ENCODE data around the gene SP6.

SP6 gene

DNA sequence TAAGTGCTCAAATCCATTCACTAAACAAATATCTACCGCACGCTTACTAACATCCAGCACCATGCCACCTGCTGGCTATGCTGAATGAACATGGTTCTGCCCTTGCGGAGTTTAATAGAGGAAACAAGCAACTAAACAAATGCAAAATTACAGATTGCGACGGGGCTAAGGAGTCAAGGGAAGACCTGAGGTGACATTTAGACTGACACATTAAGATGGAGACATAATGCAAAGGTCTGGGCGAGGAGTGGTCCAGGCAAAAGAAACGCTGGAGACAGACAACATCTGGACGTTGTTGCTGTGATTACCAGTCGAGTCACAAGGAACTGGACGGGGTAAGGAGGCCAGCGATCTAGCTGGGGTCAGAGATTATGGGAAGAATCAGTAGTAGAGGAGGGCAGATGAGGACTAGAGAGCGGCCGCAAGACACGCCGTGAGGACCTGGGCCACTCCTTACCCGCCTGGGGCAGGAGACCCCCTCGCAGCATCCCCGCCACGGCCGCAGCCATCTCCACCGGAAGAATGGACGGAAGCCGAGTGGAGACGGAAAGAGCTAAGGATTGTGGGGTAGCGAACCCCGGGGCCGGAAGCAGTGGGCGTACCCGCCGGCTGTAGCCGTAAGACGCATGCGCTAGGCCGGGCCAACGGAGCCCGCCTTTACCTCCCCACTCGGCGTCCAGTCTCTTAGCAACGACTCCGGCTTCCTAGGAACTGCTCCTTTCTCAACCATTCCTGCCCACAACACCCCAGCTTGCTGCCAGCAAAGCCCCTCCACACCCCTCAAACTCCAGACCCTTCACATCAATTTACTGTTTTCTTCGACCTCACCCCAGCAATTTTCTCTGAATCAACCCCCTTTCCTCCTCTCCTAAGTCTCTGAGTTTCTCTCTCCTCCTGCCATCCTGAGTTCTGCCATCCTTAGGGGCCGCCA, 19.7 kb downstream of the SP6 start, which contains the start of the genes LRRC46 and MRPL10:
Gene LRRC46, plus strand, starts transcription at position 668 of the 931 bp plus-strand sequence. CDS start 320 bp downstream, outside the sequence.
Gene MRPL10, minus strand, starts transcription at position 539 of the 931 bp plus-strand sequence. Its CDS starts 30 bp downstream, at position 509.
- DNase-seq = peak; percentile 98

DNA sequence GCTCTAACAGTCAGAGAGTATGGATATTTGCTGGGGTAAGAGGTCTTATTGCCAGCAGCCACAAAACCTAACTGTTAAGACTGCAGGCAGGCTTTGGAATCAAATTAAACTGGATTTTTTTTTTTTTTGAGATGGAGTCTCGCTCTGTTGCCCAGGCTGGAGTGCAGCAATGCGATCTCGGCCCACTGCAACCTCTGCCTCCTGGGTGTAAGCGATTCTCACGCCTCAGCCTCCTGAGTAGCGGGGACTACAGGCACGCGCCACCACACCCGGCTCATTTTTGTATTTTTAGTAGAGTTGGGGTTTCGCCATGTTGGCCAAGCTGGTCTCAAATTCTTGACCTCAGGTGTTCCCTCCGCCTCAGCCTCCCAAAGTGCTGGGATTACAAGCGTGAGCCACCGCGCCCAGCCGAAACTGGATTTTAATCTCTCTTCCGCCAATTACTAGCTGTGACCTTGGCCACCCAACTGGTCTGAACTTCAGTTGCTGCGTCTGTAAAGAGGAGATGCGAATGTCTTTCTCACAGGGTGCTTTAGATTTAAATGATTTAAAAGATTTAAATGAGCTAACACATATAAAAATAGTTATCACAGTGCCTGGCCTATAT, 20.5 kb downstream of the SP6 start:
- no peak for DNase-seq

DNA sequence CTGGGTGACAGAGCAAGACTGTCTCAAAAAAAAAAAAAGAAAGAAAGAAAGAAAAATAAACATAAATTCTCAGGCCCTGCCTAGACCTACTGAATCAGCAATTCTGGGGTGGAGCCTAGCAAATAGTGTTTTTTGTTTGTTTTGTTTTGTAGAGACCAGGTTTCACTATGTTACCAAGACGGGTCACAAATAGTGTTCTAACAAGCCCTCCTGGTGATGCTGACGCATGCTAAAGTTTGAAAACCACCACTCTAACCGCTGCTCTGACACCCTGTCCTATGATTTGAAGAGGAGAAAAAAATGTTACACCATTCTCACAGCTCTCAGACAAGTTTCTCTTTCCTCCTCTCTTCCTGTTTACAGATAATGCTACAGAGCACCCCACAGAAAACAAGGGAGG, 21.1 kb downstream of the SP6 start:
- no peak for DNase-seq

DNA sequence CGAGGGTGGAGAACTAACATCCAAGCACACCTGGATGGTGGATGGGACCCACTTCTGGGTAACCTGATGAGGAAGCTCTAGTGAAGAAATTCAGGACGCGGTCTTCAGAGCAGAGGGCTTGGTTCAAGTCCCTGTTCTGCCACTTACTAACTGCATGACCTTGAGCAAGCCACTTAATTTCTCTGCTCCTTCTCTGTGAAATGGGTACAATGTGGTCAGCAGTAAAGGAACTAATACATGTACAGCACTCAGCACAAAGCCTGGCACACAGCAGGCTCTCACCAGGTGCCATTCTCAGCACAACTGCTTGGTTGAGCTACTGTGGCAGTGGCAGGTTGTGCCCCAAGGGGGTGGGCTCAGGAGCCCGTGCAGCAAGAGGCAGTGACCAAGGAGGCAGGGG, 27.4 kb downstream of the SP6 start:
- no peak for DNase-seq

DNA sequence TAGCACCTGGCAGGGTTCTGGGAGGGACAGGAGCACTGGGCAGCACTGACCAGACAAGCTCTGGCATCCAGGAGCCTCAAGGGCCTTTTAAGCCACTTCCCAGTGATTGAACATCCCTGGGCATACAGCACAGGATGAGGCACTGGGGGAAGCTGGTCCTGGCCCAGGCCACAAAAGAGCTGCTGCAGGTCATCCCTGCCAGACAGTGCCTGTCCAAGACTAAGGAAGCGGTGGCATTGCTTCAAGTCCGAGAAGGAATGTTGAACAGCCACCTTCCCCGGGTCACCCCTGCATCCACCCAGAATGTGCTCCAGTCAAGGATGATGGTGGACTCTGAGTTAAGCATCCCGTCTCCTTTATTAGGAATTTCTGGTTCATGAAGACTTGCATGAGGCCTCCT, 28.2 kb downstream of the SP6 start:
- no peak for DNase-seq

DNA sequence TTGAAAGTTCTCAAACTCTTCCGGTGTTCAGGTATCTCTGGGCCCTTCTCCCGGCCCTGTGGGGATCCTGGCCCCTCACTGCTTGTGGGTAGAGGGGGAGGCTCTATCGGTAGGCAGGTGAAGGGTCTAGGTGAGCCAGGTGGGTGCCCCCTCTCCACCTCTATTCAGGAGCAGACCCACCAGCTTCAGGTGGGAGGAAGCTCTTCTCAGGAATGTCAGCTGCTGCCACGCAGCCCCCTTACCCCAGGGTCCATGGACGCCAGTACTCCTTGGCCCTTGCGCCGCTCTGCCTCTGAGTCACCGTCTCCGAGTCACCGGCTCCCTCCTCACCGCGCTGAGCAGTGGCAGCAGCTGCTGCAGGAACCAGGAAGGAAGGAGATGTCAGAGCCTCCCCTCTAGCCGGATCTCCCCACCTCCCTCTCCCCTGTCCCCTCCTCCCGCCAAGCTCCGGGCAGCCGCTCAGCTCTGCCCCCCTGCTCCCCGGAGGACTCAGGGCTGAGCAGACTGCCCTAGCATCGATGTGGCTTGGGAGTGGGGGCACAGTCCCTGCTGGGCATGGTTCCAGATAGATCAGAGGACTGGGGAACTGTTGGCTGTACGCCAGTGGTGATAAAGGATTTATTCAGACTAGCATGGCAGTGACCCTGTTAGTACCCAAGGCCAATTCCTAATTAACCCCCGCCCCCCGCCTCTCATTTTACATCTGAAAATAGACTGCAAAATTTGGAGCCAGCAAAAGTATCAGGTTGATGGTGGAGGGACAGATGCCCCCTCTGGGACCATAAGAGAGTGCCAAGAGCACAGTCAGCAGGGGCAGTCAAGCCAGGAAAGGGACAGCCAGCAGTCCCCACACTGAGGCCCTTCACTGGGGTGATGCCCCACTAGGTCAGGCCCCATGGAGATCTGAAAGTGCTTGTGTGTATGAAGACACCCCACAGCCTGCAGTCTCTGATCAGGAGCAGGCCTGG, 29.3 kb downstream of the SP6 start, which contains the start of gene OSBPL7:
Gene OSBPL7, minus strand, starts transcription at position 371 of the 968 bp plus-strand sequence. CDS start 1,516 bp downstream, outside the sequence.
- peak; percentile 94 for DNase-seq

DNA sequence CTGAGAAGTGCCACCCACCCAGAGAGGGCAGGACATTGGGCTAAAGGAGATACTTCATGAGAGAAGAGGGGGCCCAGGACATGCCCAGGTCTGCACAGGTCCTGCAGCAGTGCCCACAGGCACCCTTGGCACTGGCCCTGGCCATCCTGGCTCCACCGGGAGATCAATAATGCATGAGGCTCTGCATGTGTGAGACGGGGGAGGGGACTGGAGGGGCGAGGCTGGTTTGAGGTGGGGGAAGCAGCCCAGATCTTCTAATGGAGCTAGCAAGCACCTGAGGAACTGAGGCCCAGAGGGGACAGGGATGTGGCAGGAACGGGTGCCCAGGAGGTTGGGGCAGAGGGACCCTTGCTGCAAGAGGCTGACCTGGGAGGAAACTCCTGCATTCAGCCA, 29.9 kb downstream of the SP6 start:
- no peak for DNase-seq

DNA sequence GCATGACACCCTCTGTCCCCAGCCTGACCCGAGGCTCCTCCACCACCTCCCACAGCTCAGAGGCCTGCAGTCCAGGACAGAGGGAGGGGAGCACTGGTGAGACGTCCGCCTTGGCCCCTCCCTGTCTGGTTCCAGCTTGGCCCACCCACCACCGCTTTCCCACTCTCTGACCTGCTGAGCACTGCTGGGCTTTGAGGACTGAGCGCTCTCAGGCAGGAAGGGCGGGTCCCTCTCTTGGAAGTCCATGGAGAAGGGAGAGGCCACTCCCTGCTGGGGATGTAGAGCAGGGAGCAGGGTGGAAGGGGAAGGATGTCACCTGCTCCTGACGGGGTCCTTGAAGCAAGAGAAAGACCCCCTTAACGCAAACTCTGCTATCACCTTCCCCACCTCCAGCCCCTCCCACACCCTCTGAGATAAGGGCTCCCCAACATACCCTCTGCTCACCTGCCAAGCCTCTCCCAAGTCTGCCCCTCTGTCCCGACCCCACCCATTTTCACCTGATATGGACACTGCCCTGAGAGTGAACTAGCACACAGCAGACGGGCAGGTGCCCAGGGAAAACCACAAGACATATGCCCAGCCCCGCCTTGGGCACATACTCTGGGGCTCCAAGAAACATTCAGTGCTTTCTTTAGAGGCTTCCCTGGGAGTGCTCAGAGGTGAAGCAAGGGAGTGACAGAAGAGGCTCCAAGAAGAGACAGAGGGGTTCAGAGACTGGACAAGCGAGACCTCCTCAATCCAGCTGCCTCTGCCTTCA, 30.8 kb downstream of the SP6 start:
- DNase-seq = no peak

DNA sequence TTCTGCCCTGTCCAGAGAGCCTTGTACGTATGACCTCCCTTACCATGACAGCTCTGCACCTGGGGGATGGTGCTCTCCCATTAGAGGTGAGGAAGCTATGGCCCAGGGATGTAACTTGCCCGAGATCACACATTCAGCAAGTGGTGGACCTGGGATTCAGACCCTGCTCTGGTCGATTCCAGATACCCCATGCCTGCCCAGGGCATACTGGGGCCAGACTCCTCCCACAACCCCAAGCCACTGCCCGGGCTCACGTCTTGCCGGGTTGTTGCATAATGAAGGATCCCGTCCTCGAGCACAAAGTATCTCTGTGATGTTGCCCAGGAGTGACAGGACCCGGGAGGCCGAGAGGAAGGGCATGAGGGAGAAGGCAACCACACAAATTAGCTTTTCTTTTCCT, 31.5 kb downstream of the SP6 start:
- DNase-seq = no peak

DNA sequence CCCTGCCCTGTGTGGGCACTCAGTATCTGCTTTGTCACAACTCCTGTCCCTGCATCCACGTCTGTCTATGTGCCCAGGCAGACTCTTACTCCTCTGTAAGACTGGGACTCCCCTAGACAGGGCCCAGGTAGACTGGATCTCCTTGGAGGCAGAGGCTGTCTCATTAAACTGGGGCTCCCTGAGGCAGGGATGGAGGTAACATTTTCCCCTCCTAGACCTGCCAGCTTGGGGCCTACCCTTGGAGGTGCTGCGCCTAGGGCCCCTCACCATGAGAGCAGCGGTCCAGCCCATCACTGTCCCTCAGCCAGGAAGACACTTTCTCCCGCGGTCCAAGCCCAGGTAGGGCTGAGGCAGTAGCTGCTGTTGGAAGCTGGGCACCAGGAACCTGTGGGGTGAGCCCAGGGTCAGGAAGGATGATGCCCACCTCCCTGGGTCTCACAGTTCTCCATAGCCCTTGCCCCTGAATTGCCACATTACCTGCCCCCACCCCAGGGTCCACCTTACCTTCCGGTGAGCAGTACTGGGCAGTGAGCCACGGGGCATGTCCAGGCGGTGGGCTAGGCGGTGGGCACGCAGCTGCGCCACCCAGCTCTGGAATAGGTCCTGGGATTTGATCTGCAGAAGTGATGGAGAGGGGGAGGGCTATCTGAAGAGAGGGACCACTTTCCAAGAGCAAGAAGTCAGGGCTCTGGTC, 32.8 kb downstream of the SP6 start:
- no peak for DNase-seq

DNA sequence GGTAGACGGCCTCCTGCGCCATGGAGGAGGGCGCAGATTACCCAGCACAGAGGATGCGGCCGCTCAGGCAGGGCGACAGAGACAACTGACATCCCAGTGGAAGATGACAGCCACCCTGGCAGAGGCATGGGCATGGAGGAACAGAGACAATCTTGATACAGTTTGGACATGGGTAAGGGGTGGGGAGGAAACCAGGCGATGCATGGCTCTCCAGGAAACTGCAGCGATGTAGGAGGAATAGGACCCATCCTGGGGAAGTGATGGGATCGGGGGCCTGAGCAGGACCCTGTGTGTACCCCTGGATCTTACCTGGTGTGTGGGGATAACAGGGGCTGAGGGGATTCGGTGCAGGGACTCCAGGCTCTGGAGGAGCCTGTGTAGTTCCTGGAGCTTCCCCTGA, 34.0 kb downstream of the SP6 start:
- DNase-seq = no peak

DNA sequence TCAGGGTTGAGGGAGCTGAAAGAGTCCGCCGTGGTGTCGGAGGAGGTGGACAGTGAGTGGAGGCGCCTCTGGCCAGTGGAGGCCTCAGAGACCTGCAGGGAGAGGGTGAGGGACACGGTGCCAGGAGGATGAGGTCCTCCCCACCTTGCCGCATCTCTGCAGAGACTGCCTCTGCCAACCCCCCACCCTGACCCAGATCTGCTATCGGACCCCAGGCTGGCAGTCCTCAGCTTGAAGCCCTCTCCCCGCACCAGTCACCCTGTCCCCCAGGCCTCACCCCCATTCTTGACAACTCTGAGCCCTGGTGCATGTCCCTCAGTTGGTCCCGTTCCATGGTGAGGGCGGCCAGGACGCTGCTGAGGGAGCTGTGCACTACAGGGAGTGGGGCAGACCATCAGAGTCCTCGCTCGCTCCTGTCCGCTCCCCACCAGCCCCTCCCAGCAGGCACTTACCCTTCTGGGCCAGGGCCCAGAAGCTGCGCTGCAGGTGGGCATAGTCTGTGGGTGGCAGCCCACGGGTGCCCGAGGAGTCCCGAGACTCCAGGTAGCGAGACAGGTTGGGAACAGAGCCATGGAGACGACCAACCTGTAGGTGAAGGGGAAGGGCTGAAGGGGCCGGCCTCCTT, 34.7 kb downstream of the SP6 start:
- no peak for DNase-seq

DNA sequence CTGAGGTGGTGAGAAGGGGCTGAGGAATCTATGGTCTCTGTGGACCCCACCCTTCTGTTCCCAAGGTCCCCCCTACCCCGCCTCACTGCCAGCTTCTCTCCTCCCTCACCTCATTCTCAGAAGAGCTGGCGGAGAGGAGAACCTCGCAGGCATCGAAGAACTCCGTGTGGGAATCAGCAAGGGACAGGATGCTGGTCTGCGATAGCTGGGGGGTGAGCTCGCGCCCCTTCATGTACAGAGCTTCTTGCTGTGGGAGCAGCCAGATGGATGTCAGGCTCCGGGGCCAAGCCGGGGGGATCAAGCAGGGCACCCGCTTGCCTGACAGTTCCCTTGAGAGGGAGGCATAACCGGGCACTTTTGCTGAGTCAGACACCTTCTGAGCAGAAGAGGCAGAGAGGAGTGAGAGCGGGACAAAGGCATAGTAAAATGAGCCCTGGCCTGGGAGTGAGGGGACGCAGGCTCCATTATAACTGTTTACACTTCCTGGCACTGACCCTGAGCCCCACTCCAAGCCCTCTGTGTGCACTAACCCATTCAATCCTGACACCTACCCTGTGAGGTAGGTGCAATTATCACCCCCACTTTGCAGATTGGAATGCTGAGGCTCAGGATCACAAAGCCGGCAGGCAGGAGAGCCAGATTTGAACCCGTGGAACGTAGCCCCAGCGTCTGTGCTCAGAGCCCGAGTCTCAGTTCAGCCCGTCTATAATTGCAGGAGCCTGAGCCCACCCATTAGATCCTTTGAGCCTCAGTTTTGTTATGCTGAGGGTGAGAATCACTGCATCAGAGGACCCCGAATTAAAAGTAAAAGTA, 35.7 kb downstream of the SP6 start:
- no peak for DNase-seq

DNA sequence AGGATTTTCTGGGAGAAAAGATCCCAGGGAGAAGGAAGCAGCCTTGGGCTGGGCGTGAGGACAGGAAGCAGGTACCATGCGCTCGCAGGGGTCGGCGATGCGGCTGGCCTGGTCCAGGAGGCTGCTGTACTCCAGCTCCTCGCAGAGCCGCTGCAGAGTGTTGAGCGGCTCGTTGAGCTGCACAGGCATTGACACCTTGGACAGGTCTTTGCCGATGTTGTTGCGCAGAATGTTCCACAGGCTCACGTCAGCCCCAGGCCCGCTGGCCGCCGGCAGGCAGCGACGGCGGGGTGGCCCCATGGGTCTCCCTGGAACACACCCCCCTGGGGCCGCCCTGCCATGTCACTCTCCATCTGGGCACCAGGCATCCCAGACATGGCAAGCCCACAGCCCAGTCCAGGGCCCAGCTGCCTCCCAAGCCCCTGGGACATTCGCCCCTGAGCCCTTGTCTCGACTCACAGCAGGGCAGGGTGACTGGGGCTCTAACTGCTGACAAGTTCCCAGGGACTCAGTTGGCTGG, 37.4 kb downstream of the SP6 start:
- DNase-seq = no peak

DNA sequence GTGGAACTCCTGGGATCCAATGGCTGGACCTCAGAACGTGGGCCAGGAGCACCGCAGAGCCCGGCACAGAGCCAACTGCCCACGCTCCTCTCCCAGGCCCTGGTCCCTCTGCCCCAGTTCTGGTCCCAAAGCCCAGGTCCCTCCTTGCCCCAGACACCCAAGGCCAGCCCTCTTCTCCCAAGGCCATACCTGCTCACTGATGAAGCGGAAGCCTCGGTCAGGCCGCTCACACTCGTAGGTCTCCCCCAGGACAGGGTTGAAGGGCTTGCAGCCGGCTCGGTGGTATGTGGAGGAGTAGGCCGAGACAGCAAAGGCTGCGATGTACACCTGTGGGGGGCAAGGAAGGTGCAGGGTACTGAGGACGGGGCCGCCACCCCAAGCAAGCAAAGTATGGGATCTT, 37.9 kb downstream of the SP6 start:
- no peak for DNase-seq

DNA sequence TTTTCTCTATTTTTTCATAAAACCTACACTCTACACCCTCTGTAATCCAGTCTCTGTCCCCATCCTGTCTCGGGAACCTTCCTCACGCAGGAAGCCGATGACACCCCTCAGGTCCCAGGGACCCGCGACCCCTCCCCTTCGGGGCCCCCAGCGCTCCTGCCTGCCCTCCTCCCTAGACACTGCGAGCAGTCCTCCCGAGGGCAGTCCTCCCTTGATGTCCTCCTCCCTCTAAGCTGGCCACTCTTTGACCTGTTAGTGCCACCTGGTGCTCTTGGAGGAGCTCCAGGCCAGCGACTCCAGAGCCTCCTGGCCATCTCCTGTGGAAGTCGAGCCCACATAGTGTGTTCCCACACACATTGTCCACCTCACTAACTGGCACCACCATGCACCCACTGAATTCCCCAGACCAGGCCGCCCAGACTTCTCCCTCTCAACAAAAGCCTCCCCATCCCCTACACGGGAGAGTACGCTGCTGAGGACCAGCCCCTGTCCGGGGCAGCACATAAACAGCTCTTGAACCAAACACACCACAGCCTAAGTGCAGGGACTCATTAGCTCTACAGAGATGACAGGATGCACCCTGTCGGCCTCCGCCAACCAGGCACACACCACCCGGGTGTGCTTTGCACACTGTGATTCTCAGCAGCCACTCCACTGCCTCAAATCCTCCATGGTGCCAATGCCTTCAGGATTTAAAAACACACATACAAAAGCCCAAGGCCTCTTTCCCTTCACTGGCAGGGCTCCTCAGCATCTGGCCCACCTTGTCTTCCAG, 38.6 kb downstream of the SP6 start:
- DNase-seq = no peak

DNA sequence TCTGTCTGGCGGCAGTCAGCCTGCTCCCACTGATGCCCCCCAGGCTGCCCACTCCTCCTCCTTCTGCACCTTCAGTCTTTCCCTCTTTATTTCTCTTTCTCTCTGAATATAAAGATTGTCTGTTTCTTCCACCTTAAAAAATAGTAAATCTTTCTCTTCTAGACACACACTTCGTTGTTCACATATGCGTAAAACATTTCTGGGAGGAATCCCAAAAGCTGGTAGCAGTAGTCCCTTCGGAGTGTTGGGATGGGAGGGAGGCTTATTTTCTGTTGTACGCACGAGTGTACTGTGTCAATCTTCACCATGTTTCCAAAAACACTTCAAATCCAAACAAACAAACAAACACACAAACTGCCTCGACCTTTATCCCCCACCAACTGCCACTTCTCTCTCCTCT, 39.3 kb downstream of the SP6 start:
- no peak for DNase-seq

DNA sequence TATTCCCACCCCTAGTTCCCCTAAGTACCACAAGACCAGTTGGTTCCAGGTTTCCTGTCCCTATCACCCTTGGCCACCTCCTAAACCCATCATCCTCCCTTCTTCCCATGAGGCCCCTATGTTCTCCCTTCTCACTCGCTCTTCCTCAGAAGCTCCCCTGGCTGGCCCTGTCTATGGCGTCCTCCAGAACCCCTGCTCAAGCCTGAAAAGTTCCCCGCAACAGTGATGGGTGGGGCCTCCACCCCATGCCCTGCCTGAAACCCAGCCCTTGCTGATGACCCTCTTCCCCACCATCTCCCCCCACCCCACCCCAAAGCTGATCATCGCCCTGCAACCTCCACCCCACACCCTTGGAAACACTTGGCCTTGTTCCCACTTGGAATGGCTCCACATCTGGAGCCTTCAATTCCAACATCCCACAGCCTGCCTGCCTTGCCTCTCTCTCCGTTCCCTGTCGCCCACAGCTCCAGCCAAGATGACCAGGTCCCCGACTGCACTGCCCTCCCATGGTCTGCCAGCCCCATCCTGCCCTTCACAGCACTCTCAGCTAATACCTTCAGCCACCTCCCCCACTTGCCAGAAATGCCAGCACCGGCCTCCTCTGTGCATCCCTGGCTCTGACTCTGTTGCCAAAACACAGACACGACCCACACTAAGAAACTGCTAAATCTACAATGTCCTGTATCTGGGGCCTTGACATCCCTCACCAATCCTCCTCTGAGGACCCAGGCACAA, 39.9 kb downstream of the SP6 start:
- DNase-seq = no peak
